ENCODE data around the gene ZC3H12C.

DNA sequence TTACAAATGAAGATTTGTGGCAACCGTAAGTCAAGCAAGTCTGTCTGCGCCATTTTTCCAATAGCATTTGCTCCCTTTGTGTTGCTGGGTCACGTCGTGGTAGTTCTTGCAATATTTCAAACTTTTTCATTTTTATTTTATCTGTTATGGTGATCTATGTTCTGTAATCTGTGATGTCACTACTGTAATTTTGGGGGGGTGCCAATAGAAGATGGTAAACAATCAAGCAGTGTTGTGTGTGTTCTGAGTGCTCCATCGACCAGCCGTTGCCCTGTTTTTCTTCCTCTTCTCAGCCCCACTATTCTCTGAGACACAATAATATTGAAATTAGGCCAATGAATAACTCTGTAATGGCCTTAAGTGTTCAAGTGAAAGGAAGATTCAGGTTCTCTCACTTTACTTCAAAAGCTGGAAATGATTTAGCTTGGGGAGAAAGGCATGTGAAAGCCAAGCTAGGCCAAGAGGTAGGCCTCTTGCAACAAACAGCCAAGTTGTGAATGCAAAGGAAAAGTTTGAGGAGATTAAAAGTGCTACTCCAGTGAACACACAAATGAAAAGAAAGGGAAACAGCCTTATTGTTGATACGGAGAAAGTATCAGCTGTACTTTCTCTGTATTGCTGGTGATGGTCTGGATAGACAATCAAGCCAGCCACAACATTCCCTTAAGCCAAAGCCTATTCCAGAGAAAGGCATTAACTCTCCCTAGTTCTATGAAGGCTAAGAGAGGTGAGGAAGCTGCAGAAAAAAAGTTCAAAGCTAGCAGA, 7.5 kb downstream of the ZC3H12C start:
- no peak for TF ChIP-seq POLR2A (IDR thresholded peaks at IDR 0.05)
- TF ChIP-seq, protein P1, sequence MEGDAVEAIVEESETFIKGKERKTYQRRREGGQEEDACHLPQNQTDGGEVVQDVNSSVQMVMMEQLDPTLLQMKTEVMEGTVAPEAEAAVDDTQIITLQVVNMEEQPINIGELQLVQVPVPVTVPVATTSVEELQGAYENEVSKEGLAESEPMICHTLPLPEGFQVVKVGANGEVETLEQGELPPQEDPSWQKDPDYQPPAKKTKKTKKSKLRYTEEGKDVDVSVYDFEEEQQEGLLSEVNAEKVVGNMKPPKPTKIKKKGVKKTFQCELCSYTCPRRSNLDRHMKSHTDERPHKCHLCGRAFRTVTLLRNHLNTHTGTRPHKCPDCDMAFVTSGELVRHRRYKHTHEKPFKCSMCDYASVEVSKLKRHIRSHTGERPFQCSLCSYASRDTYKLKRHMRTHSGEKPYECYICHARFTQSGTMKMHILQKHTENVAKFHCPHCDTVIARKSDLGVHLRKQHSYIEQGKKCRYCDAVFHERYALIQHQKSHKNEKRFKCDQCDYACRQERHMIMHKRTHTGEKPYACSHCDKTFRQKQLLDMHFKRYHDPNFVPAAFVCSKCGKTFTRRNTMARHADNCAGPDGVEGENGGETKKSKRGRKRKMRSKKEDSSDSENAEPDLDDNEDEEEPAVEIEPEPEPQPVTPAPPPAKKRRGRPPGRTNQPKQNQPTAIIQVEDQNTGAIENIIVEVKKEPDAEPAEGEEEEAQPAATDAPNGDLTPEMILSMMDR (IDR thresholded peaks at IDR 0.05) = no peak

All from Peyer's patch (tissue), 4 donors.